Common myeloid progenitor, CD34-positive (primary cell): Measurements from ENCODE around the gene ZMYM1. TPM values are rescaled to one million over a fixed set of nuclear protein-coding genes. Genes with fewer than 3 reads are reported as not detected.

Experiments
- CTCF ChIA-PET: fragments of 350-600 bp; sonication (Branson Sonifier 250); formaldehyde crosslinking; loops from one replicate; lab custom pipeline; 2021; ENCODE audit warnings: antibody characterized with exemption; lab: Charles Lee
- POLR2A ChIA-PET: fragments of 350-600 bp; sonication (Branson Sonifier 250); formaldehyde crosslinking; loops from one replicate; lab custom pipeline; 2021; ENCODE audit warnings: antibody characterized with exemption; lab: Charles Lee
- DNase-seq, 3 donors: peaks; one replicate each; pipeline versions ENCODE4 v3.0.0 to v3.0.0-alpha.2; 2013
- H3K27ac ChIP-seq, 2 experiments: 1 replicate in 1 of 2; 2 replicates in 1 of 2; pipeline ENCODE4 v1.7.0; 2013; ENCODE audit warnings: inconsistent platforms in 2 of 2, low read length in 2 of 2, mild to moderate bottlenecking in 2 of 2, low read depth in 1 of 2, moderate library complexity in 1 of 2; ENCODE audit not compliant: severe bottlenecking in 2 of 2, insufficient read depth in 1 of 2, poor library complexity in 1 of 2
- H3K27me3 ChIP-seq, 5 experiments: replicated peaks in 2 of 5; 1 replicate in 3 of 5; 2 replicates in 2 of 5; pipeline versions ENCODE4 v1.6.1 to v1.7.0; 2013; ENCODE audit warnings: low read length in 4 of 5, mild to moderate bottlenecking in 2 of 5, moderate library complexity in 2 of 5, inconsistent platforms in 1 of 5; ENCODE audit not compliant: insufficient read depth in 5 of 5, control insufficient read depth in 4 of 5
- H3K36me3 ChIP-seq, 4 experiments: 1 replicate in 2 of 4; 2 replicates in 2 of 4; pipeline versions ENCODE4 v1.6.1 to v1.7.0; 2013; ENCODE audit warnings: low read length in 3 of 4, control low read depth in 1 of 4, mild to moderate bottlenecking in 1 of 4; ENCODE audit not compliant: control insufficient read depth in 4 of 4, insufficient read depth in 4 of 4
- H3K4me1 ChIP-seq, 4 experiments: 1 replicate in 3 of 4; 2 replicates in 1 of 4; pipeline versions ENCODE4 v1.6.1 to v1.7.1; 2013; ENCODE audit warnings: low read length in 3 of 4, mild to moderate bottlenecking in 3 of 4, control low read depth in 1 of 4, inconsistent platforms in 1 of 4, moderate library complexity in 1 of 4; ENCODE audit not compliant: control insufficient read depth in 4 of 4, insufficient read depth in 4 of 4; ENCODE audit errors: control extremely low read depth in 1 of 4
- H3K4me3 ChIP-seq, 7 experiments: 1 replicate in 4 of 7; 2 replicates in 3 of 7; pipeline versions ENCODE4 v1.5.1 to v1.7.0; 2013; ENCODE audit warnings: mild to moderate bottlenecking in 7 of 7, low read length in 6 of 7, moderate library complexity in 6 of 7, inconsistent platforms in 2 of 7, low read depth in 2 of 7, control low read depth in 1 of 7; ENCODE audit not compliant: insufficient read depth in 4 of 7, control insufficient read depth in 1 of 7; ENCODE audit errors: extremely low read depth in 1 of 7
- H3K9me3 ChIP-seq, 5 experiments: 1 replicate in 4 of 5; 2 replicates in 1 of 5; pipeline versions ENCODE4 v1.6.1 to v1.7.1; 2013; ENCODE audit warnings: low read length in 4 of 5, mild to moderate bottlenecking in 2 of 5, inconsistent platforms in 1 of 5, low read depth in 1 of 5, moderate library complexity in 1 of 5; ENCODE audit not compliant: control insufficient read depth in 4 of 5, insufficient read depth in 2 of 5; ENCODE audit errors: control extremely low read depth in 1 of 5
- WGBS: methylation state at CpG from one replicate; pipeline ENCODE4 v1.1.5; 2013; ENCODE audit not compliant: insufficient coverage; 5-methylcytosine and 5-hydroxymethylcytosine counted together
- polyA plus RNA-seq: library from polyadenylated mRNA; unstranded; fragments of 120-200 nt; gene quantifications from one replicate; pipeline ENCODE4 v1.2.1, GENCODE V29; 2013

Gene ZMYM1
- 15.0 TPM for polyA plus RNA-seq

- peaks cover 0 to 18% (median 12%) of the 10 kb centered on the region in 4 experiments for H3K4me1 ChIP-seq
- H3K9me3 ChIP-seq, result no peaks in the 10 kb centered on the region
- ChIA-PET CTCF (interaction anchor here (0.9 to 1.5 kb wide), 3 partner anchors 16 to 123 kb away, joined by 3 to 4 read pairs (median 4); no protein-coding TSS in a partner anchor), POLR2A (interaction anchor here (0.6 to 1.5 kb wide), 3 partner anchors 21 to 164 kb away, joined by 3 to 5 read pairs (median 3); partner anchors contain the start of gene ZMYM6)
- WGBS, result under 1% methylated on average over 48 of the region's 52 CpGs
- peaks cover 0 to 5% (median 1%) of the 10 kb centered on the region in 4 experiments for H3K36me3 ChIP-seq
- peak; percentile 80 to 85 (median 83) for DNase-seq
- peak within 1 kb of the TSS; percentile 51 to 95 (median 86) for H3K4me3 ChIP-seq
- peak within 1 kb of the TSS; percentile 85 to 86 for H3K27ac ChIP-seq
- H3K27me3 ChIP-seq, result no peaks in the 10 kb centered on the region
Observed at GRCh38 chr1:35079003-35079930, at the start of gene ZMYM1. Gene ZMYM1 (plus strand): TSS chr1:35079385. CDS start chr1:35093988, 14,603 bp downstream.

- H3K27me3 ChIP-seq, result no peaks in the 10 kb centered on the region
- H3K27ac ChIP-seq, result peak overlapping the region; percentile 90 to 95
- DNase-seq, result no peak
- peaks cover 4 to 16% (median 8%) of the 10 kb centered on the region in 4 experiments for H3K36me3 ChIP-seq
- POLR2A ChIA-PET, result interaction anchor here (0.9 kb wide), 1 partner anchor 163 kb away, joined by 3 read pairs; the partner anchor contains the start of gene SFPQ
- peaks cover 1 to 8% (median 4%) of the 10 kb centered on the region in 5 experiments for H3K9me3 ChIP-seq
- H3K4me3 ChIP-seq, result peak overlapping the region in 6 of 7 experiments; percentile 85 to 99 (median 96)
- CTCF ChIA-PET, result interaction anchor here (0.5 to 3.0 kb wide), 5 partner anchors 11 to 174 kb away, joined by 3 to 13 read pairs (median 4); no protein-coding TSS in a partner anchor
- peaks cover 13 to 26% (median 14%) of the 10 kb centered on the region in 4 experiments for H3K4me1 ChIP-seq
Observed at GRCh38 chr1:35029761-35030160, 49.4 kb upstream of the ZMYM1 start.

GRCh38 chr1:35030338-35030737, 48.8 kb upstream of the ZMYM1 start:
- H3K4me3 ChIP-seq, result peak overlapping the region in 6 of 7 experiments; percentile 85 to 99 (median 96)
- DNase-seq, result peak in 1 of 3 donors; percentile 22
- H3K4me1 ChIP-seq, result peaks cover 13 to 26% (median 14%) of the 10 kb centered on the region in 4 experiments
- no peaks in the 10 kb centered on the region for H3K27me3 ChIP-seq
- 38% methylated on average over 2 of the region's 5 CpGs for WGBS
- ChIA-PET POLR2A (interaction anchor here (0.7 to 1.1 kb wide), 3 partner anchors 10 to 301 kb away, joined by 3 to 6 read pairs (median 3); partner anchors contain the start of gene TMEM35B), CTCF (interaction anchor here (0.8 to 3.0 kb wide), 5 partner anchors 10 to 82 kb away, joined by 3 to 13 read pairs (median 4); no protein-coding TSS in a partner anchor)
- peaks cover 1 to 8% (median 4%) of the 10 kb centered on the region in 5 experiments for H3K9me3 ChIP-seq
- peaks cover 2 to 16% (median 8%) of the 10 kb centered on the region in 4 experiments for H3K36me3 ChIP-seq
- peak overlapping the region; percentile 90 to 95 for H3K27ac ChIP-seq

GRCh38 chr1:35030756-35031446, 48.3 kb upstream of the ZMYM1 start:
- DNase-seq, result peak; percentile 54 to 83 (median 74)
- H3K4me1 ChIP-seq, result peaks cover 13 to 26% (median 14%) of the 10 kb centered on the region in 4 experiments
- peak overlapping the region; percentile 90 to 95 for H3K27ac ChIP-seq
- WGBS, result 0% methylated on average over 12 of the region's 17 CpGs
- peaks cover 1 to 8% (median 4%) of the 10 kb centered on the region in 5 experiments for H3K9me3 ChIP-seq
- no peaks in the 10 kb centered on the region for H3K27me3 ChIP-seq
- CTCF ChIA-PET, result interaction anchor here (0.8 to 3.0 kb wide), 8 partner anchors 10 to 159 kb away, joined by 3 to 13 read pairs (median 4); no protein-coding TSS in a partner anchor
- peaks cover 2 to 16% (median 8%) of the 10 kb centered on the region in 4 experiments for H3K36me3 ChIP-seq
- H3K4me3 ChIP-seq, result peak overlapping the region; percentile 75 to 99 (median 95)
- POLR2A ChIA-PET, result interaction anchor here (0.7 to 1.6 kb wide), 5 partner anchors 10 to 589 kb away, joined by 3 to 6 read pairs (median 3); partner anchors contain the start of genes TMEM35B and ZMYM1

GRCh38 chr1:35032384-35032739, 46.8 kb upstream of the ZMYM1 start:
- ChIA-PET POLR2A (interaction anchor here (1.6 kb wide), 1 partner anchor 47 kb away, joined by 5 read pairs; the partner anchor contains the start of gene ZMYM1), CTCF (interaction anchor here (1.0 to 1.5 kb wide), 2 partner anchors 29 to 158 kb away, joined by 3 to 4 read pairs; no protein-coding TSS in a partner anchor)
- peaks cover 1 to 5% (median 4%) of the 10 kb centered on the region in 4 experiments for H3K36me3 ChIP-seq
- no peaks in the 10 kb centered on the region for H3K27me3 ChIP-seq
- H3K4me1 ChIP-seq, result peaks cover 13 to 24% (median 14%) of the 10 kb centered on the region in 4 experiments
- no peak for DNase-seq
- no CpG with 5 or more reads among the region's 1 CpG for WGBS
- H3K27ac ChIP-seq, result no peak overlapping the region
- peaks cover 1 to 8% (median 4%) of the 10 kb centered on the region in 5 experiments for H3K9me3 ChIP-seq
- H3K4me3 ChIP-seq, result peak overlapping the region in 3 of 7 experiments; percentile 85 to 99 (median 98)

GRCh38 chr1:35033346-35033745, 45.8 kb upstream of the ZMYM1 start:
- H3K9me3 ChIP-seq, result peaks cover 1 to 8% (median 4%) of the 10 kb centered on the region in 5 experiments
- H3K4me3 ChIP-seq, result no peak overlapping the region
- no peak for DNase-seq
- ChIA-PET POLR2A (no interaction called here), CTCF (no interaction called here)
- no peak overlapping the region for H3K27ac ChIP-seq
- H3K27me3 ChIP-seq, result no peaks in the 10 kb centered on the region
- H3K4me1 ChIP-seq, result peaks cover 10 to 21% (median 14%) of the 10 kb centered on the region in 4 experiments
- no peaks in the 10 kb centered on the region for H3K36me3 ChIP-seq
- WGBS, result no CpG with 5 or more reads among the region's 1 CpG
